ENCODE measurements around the gene APBA2.

APBA2 gene

DNA sequence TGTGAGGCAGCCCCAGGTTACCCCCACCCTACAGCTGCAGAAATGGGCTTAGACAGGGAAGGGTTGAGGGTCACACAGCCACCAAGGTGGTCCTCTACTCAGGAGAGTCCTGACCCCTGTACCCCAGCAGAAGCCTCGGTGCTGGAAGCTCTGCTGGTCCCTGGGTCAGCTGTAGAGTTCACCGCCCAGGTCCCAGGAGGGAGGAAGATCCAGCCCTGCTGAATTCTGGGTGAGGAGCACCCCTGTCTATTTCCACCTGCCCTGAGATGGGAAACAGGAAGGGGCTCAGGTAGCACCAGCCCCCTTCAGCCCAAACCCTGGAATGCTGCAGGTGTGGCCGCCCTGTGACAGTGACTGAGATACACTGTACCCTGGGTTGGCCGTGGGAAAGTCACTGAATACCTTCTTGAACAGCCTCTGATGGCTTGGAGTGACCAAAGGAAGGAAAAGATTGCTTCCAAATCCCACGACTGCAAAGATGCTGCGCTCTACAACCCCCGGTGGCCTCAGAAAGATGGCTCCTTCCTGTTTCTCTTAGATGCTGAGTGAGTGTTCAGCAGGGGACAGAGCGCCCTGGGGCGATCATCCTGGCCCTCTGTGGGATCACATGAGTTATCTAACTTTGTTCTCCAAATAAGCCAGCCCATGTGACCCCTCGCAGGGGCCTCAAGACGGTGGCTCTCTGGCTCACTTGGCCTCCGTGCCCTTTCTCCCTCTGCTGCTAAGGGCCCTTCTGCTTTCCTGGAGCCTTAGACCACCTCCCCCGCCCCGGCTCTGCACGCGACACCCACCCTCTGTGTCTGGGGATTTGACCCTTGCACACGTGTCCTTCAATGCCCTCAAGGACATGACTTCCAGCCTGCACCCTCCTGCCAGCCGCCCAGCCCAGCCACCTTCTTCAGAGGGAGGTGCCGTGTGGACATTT lies 242.0 kb downstream of the APBA2 start:
- no peak for DNase-seq

DNA sequence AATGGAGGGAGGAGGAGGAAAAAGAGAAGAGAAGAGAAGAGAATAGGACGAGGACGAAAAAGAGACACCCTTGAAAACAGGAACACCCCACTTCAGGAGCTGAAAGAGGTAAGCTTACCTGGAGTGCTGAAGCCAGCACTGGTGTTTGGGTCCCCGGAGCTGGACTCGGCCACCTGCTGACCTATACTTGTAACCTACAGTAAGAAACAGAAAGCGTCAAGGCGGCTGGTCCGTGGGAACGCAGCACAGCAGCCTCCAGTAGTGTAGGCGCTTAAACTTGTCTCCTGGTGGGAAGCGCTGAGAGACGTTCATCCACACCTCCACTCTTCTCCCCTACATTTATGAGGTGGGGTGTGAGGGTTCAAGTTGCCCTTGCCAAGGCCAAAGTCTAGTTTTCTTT lies 242.9 kb downstream of the APBA2 start:
- DNase-seq, result no peak

DNA sequence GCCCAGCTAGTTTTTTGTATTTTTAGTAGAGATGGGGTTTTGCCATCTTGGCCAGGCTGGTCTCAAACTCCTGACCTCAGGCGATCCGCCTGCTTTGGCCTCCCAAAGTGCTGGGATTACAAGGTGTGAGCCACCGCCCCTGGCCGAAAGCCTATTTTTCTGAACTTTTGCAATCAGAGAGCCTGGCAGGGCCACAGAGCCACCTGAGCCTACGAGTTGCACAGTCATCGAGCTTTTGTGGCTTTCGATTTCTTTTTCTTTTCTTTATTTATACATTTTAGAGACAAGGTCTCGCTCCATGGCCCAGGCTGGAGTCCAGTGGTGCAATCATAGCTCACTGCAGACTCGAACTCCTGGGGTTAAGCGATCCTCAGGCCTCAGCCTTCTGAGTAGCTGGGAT lies 243.4 kb downstream of the APBA2 start:
- no peak for DNase-seq

DNA sequence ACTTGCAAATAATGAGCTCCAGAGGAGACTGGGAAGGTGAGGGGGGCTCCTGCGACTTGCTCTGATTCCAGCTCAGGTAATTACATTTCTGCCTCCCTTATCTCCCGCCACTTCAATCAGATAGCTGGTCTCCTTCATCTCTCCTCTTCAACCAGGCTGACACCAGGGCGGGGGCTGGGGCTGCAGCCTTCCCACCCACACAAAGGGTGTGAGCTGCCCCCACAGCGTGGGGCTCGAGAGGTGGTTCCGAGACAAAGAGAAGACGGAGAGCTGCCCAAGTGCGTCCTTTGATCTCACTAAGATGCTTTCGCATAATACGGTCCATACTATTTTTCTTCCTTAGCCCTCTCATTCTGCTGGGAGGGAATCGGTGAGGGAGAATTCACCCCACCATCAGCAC lies 244.2 kb downstream of the APBA2 start:
- no peak for DNase-seq

DNA sequence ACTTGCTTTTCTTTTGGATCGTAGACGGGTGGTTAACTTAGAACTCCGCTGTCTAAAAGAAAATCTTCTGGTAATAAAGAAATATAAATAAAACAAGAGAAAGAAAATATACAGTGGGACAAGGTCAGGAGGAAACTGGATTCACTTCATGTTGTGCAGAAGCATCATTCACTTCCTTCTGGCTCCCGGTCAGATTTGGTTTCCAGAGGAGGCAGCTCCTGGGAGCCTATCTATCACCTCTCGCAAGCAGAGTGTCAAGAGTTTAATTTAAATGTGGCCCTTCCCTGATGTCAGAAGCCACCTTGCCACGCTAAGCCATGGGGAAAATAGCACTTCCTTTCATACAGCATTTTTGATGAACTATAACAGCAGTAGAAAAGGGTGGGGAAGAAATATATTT lies 244.7 kb downstream of the APBA2 start:
- DNase-seq, result no peak

DNA sequence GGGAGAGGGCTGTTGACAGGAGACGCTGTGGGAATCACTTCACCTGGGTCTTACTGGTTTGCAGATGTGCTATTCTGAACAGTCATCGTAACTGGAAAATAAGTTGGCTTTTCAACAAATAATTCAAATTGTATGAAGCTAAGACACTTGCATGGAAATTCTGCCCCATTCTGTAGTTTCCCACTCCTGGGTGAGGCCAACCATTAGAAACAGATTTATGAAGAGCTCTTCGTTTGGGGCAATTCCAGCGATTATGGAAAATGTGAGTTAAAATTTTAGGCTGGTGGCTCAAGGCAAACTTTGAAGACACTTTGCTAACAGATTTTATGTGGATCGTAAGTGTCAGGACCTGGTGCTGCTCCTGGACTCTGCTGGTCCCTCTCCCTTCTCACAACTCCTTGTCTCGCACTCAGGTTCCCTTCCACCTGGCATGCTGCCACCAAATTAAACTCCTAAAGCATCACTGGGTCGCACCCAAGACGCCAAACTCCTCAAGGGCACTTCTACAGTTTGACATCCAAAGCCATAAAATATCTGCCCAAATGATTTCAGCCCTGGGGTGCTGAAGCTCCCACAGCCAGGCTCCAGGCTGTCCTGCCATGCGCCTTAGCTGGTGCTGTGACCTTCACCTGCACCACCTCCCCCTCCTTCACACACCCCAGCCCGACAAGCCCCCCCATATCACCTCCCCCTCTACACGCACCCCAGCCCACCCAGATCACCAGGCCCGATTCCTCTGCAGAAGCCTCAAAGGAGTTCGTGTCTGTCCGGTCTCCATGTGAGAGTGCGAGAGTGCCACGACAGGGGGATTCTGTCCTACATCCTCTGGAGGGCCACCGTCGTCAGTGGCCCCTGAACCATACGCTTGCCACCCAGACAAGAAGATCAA lies 245.4 kb downstream of the APBA2 start:
- DNase-seq, result no peak

DNA sequence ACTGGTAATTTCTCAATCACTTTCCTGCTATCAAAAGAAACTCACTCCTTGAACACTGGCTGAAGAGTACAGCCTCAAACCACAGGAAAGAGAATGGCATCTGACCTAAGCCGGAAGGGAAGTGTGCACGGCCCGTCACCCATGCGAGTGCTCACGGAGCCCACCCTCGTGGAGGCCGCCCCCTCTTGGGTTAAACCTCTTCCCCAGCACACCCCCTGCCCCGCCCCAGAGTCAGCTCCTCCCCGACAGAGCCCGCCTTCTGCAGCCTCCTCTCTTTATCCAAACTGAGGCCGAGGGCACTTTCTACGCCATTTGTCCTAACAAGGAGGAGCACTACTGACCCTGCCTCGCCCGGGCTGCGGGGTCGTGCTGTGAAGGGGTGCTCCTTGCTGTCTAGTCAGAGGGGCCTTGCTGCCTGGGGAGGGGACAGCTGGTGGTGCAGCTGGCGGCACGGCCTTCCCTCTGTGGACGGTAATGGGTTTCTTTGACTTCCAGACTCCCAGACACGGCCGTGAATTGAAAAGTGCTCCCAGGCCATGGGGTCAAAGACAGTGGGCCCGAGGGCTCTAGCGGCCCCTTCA lies 246.2 kb downstream of the APBA2 start:
- DNase-seq, result no peak

DNA sequence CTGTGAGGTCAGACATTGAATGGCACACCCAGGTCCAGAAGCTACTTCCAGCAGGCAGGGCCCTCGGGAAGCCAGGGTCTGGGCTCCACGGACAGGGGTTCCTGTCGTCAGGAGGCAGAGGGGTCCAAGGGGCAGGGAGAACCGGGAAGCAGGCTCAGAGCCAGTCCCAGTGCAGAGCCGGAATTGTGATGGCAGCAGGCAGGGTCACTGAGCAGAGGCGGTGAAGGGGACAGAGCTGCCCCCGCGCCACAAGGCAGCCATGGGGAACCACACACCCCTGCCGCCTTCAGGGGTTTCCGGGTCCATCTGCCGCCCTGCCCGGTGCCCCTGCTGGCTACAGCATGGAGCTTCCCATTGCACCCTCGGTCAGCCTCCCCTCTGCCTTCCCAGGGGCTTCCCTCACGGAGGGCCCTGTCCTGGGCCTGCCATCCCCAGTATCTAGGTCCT lies 247.0 kb downstream of the APBA2 start:
- no peak for DNase-seq

DNA sequence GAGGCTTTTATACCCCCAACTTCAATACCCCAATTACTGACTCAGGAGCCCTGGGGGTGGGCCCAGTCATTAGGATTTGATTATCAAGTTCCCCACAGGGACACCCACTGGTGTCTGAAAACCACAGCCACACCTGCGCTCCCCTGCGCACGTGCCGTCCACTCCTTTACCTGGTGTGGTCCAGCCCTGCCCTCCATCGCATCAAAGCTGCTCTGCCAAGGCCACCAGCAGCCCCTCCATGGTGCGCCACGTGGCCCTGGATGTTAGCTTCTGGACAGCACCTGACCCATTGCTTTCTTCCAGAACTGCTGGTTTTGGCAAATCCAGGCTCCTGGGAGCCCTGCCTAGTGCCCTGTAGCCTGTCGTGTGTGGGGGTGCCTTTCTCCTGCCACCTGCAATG lies 247.5 kb downstream of the APBA2 start:
- DNase-seq, result no peak

DNA sequence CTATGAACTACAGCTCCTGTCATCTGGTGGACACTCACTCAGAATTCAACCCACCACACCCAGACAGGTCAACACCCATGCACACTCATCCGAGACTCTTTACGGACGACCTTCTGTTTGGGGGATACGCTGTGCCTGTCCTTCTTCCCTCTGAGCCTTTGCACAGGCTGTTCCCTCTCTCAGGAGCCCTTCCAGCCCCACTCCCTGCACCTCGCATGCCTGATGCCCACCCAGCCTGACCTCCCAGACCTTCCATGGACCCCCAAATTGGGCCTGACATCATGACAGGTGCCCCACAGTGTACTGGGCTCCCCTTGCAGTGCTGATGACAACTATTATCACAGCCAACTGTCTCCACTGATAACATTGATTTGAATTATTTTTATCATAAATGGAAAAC lies 248.0 kb downstream of the APBA2 start:
- no peak for DNase-seq

DNA sequence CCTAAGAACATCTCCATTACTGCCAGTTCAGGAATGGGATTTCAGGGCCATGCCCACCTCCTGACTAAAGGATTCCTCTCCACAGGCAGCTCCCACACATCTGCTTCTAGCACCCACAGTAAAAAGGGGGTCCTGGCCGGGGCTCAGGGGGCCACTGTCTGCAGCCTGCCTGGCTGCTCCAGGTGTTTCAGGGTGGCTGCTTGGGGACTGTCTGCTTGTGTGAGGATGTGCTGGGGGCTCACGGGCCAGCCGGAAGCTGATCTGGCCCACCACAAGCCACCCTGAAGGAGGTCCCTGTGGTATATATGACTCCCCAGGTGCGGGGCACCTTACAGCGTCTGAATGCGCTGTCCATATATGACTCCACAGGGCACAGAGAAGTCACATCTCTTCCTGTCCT lies 248.5 kb downstream of the APBA2 start:
- DNase-seq, result no peak

DNA sequence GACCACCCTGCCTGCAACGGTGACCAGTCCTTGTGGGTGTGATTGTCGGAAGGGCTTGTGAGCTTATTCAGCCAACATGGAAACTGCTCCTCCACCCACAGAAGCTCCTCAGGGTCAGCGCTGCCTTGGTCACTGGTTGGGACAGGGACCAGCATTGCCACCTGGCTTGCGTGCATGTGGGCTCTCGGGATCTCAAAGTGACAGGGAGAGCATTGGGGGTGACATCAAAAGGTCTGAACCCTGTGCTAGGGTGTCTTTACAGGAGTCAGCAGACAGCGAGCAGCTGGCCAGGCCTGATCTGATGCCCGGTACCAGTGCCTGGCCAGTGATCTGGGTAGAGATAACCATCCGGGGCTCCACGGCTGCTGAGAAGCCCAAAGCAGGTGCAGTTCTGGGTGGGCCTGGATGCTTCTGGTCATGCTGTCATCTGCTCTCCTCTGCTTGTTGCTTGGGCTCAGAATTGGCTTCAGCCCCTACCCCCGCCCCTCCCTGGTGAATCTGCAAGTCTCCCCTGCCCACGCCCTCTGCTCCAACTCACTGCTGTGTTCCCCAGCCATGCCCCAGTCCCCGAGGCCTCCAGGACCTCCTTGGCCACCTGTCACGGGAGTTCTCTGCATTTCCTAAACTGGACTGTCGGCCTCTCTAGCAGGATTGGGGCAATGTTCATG lies 249.0 kb downstream of the APBA2 start:
- DNase-seq, result no peak

DNA sequence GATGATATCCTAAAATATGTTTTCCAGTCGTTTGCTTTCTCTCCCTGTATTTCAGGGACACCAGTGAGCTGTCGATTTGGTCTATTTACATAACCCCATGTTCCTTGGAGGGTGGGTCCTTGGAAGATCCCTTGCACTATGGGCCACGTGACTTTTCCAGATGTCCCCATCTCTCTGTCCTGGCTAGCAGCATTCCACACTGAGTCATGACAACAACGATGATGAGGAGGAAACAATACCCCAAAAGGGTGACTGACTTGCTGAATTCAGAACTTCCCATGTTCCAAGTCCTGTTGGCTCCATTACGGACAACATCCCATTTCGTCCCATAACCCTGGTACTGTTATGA lies 249.5 kb downstream of the APBA2 start:
- DNase-seq, result no peak

DNA sequence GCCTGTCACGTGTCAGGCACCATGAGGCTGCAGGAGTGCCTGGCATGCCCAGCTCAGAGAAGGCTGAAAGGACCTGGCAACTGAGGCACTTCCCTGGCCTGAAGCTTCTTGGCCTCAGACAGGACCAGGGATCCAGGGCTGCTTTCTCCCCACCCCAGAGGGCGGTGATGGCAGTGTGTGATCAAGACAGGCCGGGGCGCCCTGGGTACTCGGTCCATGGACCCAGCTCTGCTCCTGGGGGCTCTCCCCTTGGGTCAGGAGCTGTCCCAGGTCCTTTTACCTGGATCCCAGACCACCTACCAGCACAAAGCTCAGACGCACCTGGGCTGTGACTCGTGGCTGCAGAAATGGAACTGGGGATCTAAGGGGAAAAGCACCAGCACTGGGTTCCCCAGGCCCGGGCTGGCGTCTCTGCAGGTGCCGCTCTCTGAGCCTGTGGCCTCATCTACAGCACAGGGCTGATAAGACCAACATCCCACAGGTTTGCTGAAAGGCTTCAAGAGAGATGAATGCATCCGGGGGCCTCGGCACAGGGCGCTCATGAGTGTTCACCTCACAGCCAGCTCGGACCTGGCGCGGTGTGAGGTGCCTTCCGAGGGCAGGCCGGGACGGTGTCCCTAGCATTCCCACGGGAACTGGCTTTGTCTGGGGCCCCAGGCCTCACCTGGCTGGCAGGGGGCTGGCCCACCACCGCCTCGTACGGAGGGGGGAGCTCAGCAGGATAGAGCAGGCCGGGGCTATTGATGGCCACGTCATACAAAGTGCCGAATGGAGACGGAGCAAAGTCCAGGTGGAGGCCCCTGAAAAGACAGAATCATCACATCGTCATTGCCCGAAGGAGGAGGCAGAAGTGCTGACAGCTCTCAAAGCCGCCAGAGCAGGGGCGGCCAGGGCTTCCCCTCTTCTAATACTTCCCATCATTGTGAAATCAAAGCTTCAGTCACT lies 250.2 kb downstream of the APBA2 start:
- DNase-seq, result no peak

DNA sequence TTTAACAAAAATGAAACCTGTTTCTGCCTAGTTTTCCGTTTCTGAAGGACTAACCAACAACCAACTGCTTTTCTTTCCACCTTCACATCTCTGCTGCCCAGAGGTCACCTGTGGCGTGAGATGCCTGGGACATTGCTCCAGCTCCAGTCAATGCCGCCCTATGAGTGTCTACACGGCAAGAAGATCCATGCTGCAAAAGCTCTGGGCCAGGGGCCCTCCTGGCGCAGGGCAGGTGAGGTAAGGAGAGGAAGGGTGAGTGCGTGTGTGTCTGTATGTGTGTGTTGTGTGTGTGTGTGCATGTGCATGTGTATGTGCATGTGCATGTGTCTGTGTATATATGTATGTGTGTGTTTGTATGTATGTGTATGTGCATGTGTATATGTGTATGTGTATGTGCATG lies 252.5 kb downstream of the APBA2 start:
- no peak for DNase-seq

DNA sequence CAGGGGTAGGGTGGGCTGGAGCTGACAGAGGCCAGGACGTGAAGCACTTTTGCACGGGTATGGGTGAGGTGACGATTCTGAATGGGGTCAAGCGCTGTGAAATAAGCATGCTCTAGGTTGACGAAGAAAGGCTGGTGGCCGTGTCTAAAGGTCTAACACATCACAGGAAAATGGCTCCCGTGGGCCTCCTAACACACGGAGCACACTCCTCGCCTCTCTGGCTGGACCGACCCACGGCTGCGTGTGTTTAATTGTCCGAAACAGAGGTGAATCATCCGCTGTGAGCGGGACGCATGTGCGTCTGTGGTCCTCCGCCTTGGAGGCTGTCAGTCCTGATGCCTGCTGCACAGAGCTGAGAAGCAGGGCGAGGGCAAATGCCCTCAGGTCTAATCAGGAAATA lies 253.3 kb downstream of the APBA2 start:
- DNase-seq, result no peak

DNA sequence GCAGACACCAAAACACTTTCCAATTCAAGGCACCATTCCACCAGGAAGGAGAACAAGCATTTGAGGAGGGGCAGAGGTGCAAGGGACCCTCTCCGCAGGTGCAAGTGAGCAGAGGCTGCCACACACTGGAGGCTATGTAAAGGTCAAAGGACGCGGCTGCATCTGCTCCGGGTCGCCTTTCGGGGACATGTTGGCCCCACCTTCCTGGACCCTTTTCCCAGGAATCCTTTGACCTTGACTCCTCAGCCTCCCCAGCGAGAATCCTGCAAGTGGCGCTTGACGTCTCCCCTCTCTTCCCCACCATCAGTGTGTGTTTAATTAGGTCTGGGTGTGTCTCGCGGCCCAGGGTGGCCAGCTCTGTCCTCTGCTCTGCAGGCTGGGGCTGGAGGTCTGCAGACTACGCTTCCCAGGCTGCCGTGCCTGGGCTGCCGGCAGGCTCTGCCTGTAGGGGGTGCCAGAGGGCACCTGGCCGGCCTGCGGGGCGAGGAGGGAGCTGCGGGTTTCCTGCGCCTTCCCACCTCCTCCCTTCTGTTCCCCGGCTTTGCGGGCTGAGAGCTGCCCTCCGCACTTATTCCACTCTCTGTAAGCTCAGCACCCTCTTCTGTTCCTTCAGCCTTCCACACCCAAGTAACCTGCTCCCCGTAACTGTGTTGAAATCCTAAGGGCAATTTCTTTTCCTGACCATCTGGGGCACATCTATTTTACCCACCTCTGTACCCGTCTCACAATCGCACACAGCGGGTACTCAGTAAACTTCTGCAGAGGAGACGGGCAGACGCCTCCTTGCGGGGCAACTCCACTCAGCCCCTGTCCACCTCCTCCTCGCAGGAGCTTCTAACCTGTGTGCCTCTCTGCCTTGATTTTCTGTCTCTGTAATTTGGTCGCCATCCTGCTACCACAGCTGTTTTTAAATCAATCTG lies 254.0 kb downstream of the APBA2 start:
- DNase-seq, result peak; percentile 70

DNA sequence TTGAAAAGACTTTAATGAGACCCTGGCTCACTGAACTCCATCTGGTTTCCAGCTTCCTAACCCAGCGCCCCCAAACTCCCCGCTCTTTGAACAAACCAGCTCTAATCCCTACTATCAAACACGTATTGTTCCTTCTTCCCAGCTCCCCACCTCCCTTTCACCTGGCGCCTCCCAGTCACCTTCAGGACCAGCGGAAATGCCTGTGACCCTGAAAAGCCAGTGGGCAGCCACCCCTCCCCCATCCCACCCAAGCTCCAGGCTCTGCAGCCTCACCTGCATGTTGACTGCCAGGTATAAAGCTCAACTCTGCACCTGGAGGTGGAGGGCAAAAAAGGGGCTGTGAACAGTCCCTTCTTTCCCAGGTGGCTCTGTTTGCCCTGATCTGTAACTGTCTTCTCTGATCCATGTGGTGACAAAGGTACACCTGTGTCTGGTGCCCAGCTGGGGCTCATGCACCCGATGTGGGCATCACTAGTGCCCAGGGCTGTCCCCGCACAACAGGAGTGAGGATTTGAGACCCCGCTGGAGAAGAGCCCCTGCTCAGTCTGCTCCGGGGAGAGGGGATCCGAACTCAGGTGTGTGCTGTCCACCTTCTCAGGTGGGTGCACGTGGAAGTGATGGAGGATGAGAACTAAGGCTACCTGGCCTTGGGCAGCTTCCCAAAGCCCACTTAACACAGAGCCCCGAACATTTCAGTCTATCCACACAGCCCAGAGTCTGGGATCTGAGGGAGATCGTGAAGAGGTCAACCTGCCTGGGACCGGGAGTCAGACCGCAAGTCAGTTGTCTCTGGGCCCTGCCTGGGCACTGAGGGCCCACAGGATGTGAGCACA lies 254.9 kb downstream of the APBA2 start:
- DNase-seq, result no peak

DNA sequence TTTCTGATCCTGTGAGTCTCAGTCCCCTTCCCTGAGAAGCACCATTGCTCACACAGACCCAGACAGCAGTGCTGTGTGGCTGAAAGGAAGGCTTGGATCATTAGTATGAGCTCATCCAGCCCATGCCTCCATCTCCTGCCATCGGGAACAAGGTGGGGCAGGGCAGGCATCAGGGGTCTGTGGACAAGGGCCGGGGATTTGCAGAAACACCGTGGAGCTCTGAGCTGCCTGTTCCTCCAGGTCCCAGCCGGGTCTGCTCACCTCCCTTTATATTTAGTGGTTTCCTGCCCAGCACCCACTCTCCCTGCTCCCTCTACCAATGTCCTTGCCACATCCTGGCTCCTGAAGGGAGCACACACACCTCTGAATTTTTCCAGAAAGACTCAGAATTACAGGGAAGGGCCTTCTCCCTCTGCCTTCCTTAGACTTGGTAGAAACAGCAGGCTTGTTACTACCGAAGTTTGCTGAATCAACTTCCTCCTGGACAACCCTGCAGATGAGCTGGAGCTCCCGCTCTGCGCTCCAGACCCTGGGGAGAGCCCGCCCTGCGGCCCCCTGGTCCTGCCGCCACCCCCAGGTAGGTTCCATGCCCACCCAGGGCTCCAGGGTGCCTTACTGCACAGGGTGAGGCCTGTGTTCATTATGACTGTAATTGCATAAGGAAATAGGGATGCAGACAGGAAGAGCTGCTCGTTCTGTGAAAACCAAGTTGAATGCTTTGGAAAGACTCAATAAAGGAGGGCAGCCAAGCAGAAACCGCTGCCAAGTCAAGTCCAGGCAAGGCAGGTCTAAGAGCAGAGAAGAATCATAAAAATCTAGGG lies 255.7 kb downstream of the APBA2 start:
- no peak for DNase-seq

Data from stimulated activated CD4-positive, alpha-beta T cell treated with anti-CD3 and anti-CD28 coated beads, Interleukin-15, amount 100 ng/mL, for 24 hours (primary cell).